CD4-positive, CD25-positive, alpha-beta regulatory T cell (primary cell): Measurements from ENCODE around the gene CYP27A1. TPM values are rescaled to one million over a fixed set of nuclear protein-coding genes. Genes with fewer than 3 reads are reported as not detected.

Experiments
- ATAC-seq, 2 donors: fragments of 150-1000 bp; cut with Tn5 transposase; one replicate each; pipeline ENCODE4 v1.10.0; 2021; ENCODE audit warnings: low read depth in 2 of 2, moderate number of reproducible peaks in 2 of 2, moderate library complexity in 1 of 2
- DNase-seq, 3 donors: peaks; one replicate each; pipeline versions ENCODE4 v3.0.0 to v3.0.0-alpha.2; 2012 to 2022; ENCODE audit warnings: mixed read lengths in 1 of 3
- H3K27ac ChIP-seq: one replicate; pipeline ENCODE4 v1.7.0; 2013; ENCODE audit warnings: mild to moderate bottlenecking, low read length; ENCODE audit not compliant: insufficient read depth, poor library complexity, severe bottlenecking
- H3K27me3 ChIP-seq: one replicate; pipeline ENCODE4 v1.7.0; 2013; ENCODE audit warnings: low read length; ENCODE audit not compliant: control insufficient read depth, insufficient read depth
- H3K36me3 ChIP-seq: one replicate; pipeline ENCODE4 v1.7.0; 2013; ENCODE audit warnings: mild to moderate bottlenecking, low read length, moderate library complexity; ENCODE audit not compliant: control insufficient read depth, insufficient read depth
- H3K4me1 ChIP-seq: 2 replicates; pipeline ENCODE4 v1.7.0; 2013; ENCODE audit warnings: mild to moderate bottlenecking, low read length; ENCODE audit not compliant: insufficient read depth, control insufficient read depth, poor library complexity, severe bottlenecking
- H3K4me3 ChIP-seq: one replicate; pipeline ENCODE4 v1.7.0; 2013; ENCODE audit warnings: low read depth, mild to moderate bottlenecking, low read length, moderate library complexity
- H3K9me3 ChIP-seq, 2 experiments: 1 replicate in 1 of 2; 2 replicates in 1 of 2; pipeline ENCODE4 v1.7.0; 2013; ENCODE audit warnings: low read length in 2 of 2, mild to moderate bottlenecking in 1 of 2, moderate library complexity in 1 of 2; ENCODE audit not compliant: control insufficient read depth in 2 of 2
- H3K27ac Mint-ChIP-seq, 3 donors: one replicate each; pipeline ENCODE4 v1.8.0; 2020 to 2022; ENCODE audit warnings: mild to moderate bottlenecking in 3 of 3, mixed read lengths in 3 of 3, moderate library complexity in 2 of 3
- H3K27me3 Mint-ChIP-seq: one replicate; pipeline ENCODE4 v1.8.0; 2022; ENCODE audit warnings: mild to moderate bottlenecking, mixed read lengths
- H3K36me3 Mint-ChIP-seq: one replicate; pipeline ENCODE4 v1.8.0; 2020; ENCODE audit warnings: mixed read lengths
- H3K4me1 Mint-ChIP-seq, 4 donors: one replicate each; pipeline ENCODE4 v1.8.0; 2020 to 2022; ENCODE audit warnings: mixed read lengths in 4 of 4, mild to moderate bottlenecking in 1 of 4
- H3K4me3 Mint-ChIP-seq, 4 donors: one replicate each; pipeline ENCODE4 v1.8.0; 2020 to 2022; ENCODE audit warnings: mild to moderate bottlenecking in 4 of 4, mixed read lengths in 4 of 4, moderate library complexity in 3 of 4
- H3K9me3 Mint-ChIP-seq, 7 donors: one replicate each; pipeline ENCODE4 v1.8.0; 2020 to 2022; ENCODE audit warnings: mixed read lengths in 7 of 7, mild to moderate bottlenecking in 3 of 7, moderate library complexity in 2 of 7
- polyA plus RNA-seq, 4 donors: library from polyadenylated mRNA; unstranded; fragments of 300-500 nt; fragmentation: Illumina TruSeq; gene quantifications; one replicate each; pipeline ENCODE4 v1.2.3, GENCODE V29; 2021
- total RNA-seq: library from RNA; stranded (reverse); gene quantifications from one replicate; pipeline ENCODE4 v1.2.3, GENCODE V29; 2022

Gene CYP27A1
- total and polyA plus RNA-seq, 5 donors from 2014 or later = 0.13 TPM; not detected in 4

GRCh38 chr2:218777276-218777990 is 4.5 kb upstream of the CYP27A1 start:
- Mint-ChIP-seq H3K9me3 (peaks cover 5 to 15% (median 10%) of the 10 kb centered on the region in 7 donors), H3K27me3 (peaks cover 38% of the 10 kb centered on the region), H3K4me1 (peaks cover 0 to 10% (median 3%) of the 10 kb centered on the region in 4 donors), H3K36me3 (peaks cover 4% of the 10 kb centered on the region), H3K27ac (no peak overlapping the region), H3K4me3 (no peak overlapping the region)
- DNase-seq (no peak), ATAC-seq (no peak)
- H3K4me1 ChIP-seq = peaks cover 7% of the 10 kb centered on the region
- no peak overlapping the region for H3K4me3 ChIP-seq
- peaks cover 0 to 18% of the 10 kb centered on the region in 2 experiments for H3K9me3 ChIP-seq
- peaks cover 8% of the 10 kb centered on the region for H3K27me3 ChIP-seq
- no peaks in the 10 kb centered on the region for H3K36me3 ChIP-seq
- no peak overlapping the region for H3K27ac ChIP-seq

DNA sequence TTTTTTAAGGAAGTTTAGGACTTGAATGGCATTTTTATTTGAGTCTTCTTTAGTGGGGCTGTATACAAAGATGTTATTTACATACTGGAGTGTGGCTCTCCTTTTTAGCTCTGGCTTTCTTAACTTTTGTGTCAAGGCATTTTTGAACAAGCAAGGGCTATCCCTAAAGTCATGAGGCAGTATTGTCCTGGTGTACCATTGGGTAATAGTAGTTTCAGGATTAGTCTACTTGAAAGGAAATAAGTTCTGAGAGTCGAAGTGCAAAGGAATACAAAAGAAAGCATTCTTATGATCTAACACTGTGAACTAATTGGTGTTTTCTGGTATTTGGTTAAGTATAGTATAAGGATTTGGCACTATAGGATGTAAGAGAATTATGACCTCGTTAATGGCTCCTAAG is 1.9 kb upstream of the CYP27A1 start:
- ATAC-seq (no peak), DNase-seq (no peak)
- Histone ChIP-seq H3K4me1 (peaks cover 7% of the 10 kb centered on the region), H3K27ac (no peak overlapping the region), H3K36me3 (no peaks in the 10 kb centered on the region), H3K4me3 (no peak overlapping the region), H3K9me3 (peaks cover 0 to 18% of the 10 kb centered on the region in 2 experiments), H3K27me3 (peaks cover 23% of the 10 kb centered on the region)
- Mint-ChIP-seq H3K27me3 (peaks cover 59% of the 10 kb centered on the region), H3K9me3 (peaks cover 3 to 15% (median 8%) of the 10 kb centered on the region in 7 donors), H3K36me3 (peaks cover 10% of the 10 kb centered on the region), H3K4me3 (no peak overlapping the region), H3K4me1 (peaks cover 0 to 11% (median 3%) of the 10 kb centered on the region in 4 donors), H3K27ac (no peak overlapping the region)

DNA sequence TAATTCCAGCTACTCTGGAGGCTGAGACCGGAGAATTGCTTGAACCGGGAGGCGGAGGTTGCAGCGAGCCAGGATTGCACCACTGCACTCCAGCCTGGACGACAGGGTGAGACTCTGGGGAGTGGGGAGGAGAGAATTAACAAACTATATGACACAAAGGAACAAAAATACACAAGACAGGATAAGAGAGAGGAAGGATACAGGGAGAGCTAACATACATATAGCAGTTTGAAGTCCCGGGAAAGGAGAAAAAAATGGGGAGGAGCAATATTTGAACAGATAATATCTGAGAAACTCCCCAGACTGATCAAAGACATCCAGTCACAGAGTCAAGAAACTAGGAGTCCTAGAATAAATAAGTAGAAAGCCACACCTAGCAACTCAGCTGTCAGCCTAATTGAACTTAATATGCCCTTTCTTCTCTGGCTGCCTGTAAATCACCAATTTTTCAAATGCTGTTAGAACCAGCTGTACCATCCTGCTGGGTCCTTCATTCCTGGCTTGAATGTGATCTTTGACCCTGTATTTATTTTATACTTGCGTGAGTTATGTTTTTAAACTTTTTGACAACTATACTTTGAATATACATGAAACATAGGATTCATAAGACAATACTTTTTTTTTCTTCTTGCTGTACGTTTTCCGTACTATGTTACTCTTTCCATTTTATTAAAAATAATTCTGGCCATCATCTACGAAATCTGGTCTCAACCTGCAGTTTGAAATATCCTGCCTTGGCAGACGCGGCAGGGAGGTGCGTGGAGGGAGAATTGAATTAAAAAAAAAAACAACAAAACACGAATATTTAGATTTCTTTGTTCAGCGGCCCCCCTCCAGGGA is 876 bp upstream of the CYP27A1 start:
- H3K4me1 Mint-ChIP-seq = peaks cover 0 to 11% (median 3%) of the 10 kb centered on the region in 4 donors
- ATAC-seq = no peak
- Histone ChIP-seq H3K4me1 (peaks cover 7% of the 10 kb centered on the region), H3K4me3 (no peak overlapping the region), H3K36me3 (no peaks in the 10 kb centered on the region), H3K27me3 (peaks cover 24% of the 10 kb centered on the region), H3K27ac (no peak overlapping the region), H3K9me3 (peaks cover 0 to 18% of the 10 kb centered on the region in 2 experiments)
- peak overlapping the region in 1 of 4 donors; percentile 31 for H3K4me3 Mint-ChIP-seq
- H3K27me3 Mint-ChIP-seq = peaks cover 69% of the 10 kb centered on the region
- H3K27ac Mint-ChIP-seq = no peak overlapping the region
- DNase-seq = no peak
- peaks cover 3 to 13% (median 8%) of the 10 kb centered on the region in 7 donors for H3K9me3 Mint-ChIP-seq
- H3K36me3 Mint-ChIP-seq = peaks cover 10% of the 10 kb centered on the region

- Histone ChIP-seq H3K27ac (no peak overlapping the region), H3K9me3 (peaks cover 0 to 5% of the 10 kb centered on the region in 2 experiments), H3K36me3 (no peaks in the 10 kb centered on the region), H3K4me3 (no peak overlapping the region), H3K27me3 (peaks cover 28% of the 10 kb centered on the region), H3K4me1 (peaks cover 7% of the 10 kb centered on the region)
- Mint-ChIP-seq H3K4me1 (peaks cover 0 to 11% (median 3%) of the 10 kb centered on the region in 4 donors), H3K27me3 (peaks cover 72% of the 10 kb centered on the region), H3K9me3 (peaks cover under 1 to 4% (median 2%) of the 10 kb centered on the region in 7 donors), H3K4me3 (no peak overlapping the region), H3K27ac (peak overlapping the region in 1 of 3 donors; percentile 91), H3K36me3 (peaks cover 6% of the 10 kb centered on the region)
- DNase-seq (no peak), ATAC-seq (no peak)
Measured at GRCh38 chr2:218782528-218782844, 539 bp downstream of the CYP27A1 start.

DNA sequence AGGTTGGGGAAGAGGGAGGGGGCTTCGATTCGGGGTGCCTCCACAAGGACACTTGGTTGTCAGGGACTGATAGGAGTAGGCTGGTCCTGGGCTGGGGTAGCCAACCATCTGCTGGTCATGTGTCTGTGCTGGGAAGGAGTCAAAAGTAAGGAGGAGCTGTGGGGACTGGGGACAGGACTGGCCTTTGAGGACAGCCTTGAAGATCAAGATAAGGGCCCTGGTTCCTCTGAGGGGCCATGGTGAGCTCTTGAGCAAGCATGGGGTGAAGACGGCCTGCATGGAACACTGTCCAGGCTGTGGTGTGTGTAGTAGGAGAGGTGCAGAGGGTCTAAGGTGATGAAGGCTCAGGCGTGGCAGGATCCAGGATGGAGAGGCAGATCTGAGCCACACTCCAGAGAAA is 1.7 kb downstream of the CYP27A1 start:
- Mint-ChIP-seq H3K4me1 (peaks cover 0 to 11% (median 3%) of the 10 kb centered on the region in 4 donors), H3K9me3 (peaks cover 0 to 4% (median 0%) of the 10 kb centered on the region in 7 donors), H3K27me3 (peaks cover 68% of the 10 kb centered on the region), H3K36me3 (peaks cover 6% of the 10 kb centered on the region), H3K4me3 (no peak overlapping the region), H3K27ac (no peak overlapping the region)
- Histone ChIP-seq H3K9me3 (no peaks in the 10 kb centered on the region), H3K4me3 (no peak overlapping the region), H3K27ac (no peak overlapping the region), H3K27me3 (peaks cover 28% of the 10 kb centered on the region), H3K36me3 (no peaks in the 10 kb centered on the region), H3K4me1 (peaks cover 7% of the 10 kb centered on the region)
- no peak for DNase-seq
- no peak for ATAC-seq

- H3K36me3 Mint-ChIP-seq = peaks cover 6% of the 10 kb centered on the region
- H3K27ac Mint-ChIP-seq = no peak overlapping the region
- H3K4me1 Mint-ChIP-seq = peaks cover 0 to 11% (median 3%) of the 10 kb centered on the region in 4 donors
- Histone ChIP-seq H3K36me3 (no peaks in the 10 kb centered on the region), H3K9me3 (no peaks in the 10 kb centered on the region), H3K27me3 (peaks cover 28% of the 10 kb centered on the region), H3K27ac (no peak overlapping the region), H3K4me1 (peaks cover 7% of the 10 kb centered on the region), H3K4me3 (no peak overlapping the region)
- no peak overlapping the region for H3K4me3 Mint-ChIP-seq
- peaks cover 73% of the 10 kb centered on the region for H3K27me3 Mint-ChIP-seq
- no peak for ATAC-seq
- peaks cover 0 to 2% (median 0%) of the 10 kb centered on the region in 7 donors for H3K9me3 Mint-ChIP-seq
- DNase-seq = no peak
Measured at GRCh38 chr2:218785103-218785502, 3.2 kb downstream of the CYP27A1 start.

DNA sequence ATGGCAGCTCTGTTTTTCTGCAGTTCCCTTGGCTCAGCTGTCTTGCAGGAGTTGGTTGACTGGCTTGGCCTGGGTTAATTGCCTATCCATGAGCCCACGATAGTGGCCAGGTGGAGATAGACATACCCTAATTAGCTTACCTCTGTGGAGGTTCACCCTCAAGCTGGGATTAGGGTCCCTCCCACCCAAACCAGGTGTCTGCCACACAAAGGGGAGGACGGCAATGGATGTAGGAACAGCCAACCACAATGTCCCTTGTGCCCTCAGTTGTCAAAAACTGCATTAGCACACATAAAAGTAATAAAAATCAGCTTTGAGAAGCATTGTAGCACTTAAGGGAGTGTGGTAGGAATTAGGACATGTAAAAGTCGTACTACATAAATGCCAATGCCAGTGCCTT is 4.2 kb downstream of the CYP27A1 start:
- H3K36me3 Mint-ChIP-seq = peaks cover 6% of the 10 kb centered on the region
- no peak overlapping the region for H3K4me3 Mint-ChIP-seq
- Histone ChIP-seq H3K9me3 (no peaks in the 10 kb centered on the region), H3K4me3 (no peak overlapping the region), H3K27me3 (peaks cover 25% of the 10 kb centered on the region), H3K4me1 (peaks cover 7% of the 10 kb centered on the region), H3K27ac (no peak overlapping the region), H3K36me3 (no peaks in the 10 kb centered on the region)
- H3K27ac Mint-ChIP-seq = no peak overlapping the region
- no peaks in the 10 kb centered on the region for H3K9me3 Mint-ChIP-seq
- DNase-seq (no peak), ATAC-seq (no peak)
- H3K27me3 Mint-ChIP-seq = peaks cover 72% of the 10 kb centered on the region
- H3K4me1 Mint-ChIP-seq = peaks cover 0 to 7% (median 2%) of the 10 kb centered on the region in 4 donors
